Activated CD4-positive, alpha-beta memory T cell treated with anti-CD3 and anti-CD28 coated beads for 36 hours (primary cell): Measurements from ENCODE around the gene CD1C. TPM values are rescaled to one million over a fixed set of nuclear protein-coding genes. Genes with fewer than 3 reads are reported as not detected.
"Not testable (repeated sequence)": the region's sequence is repeated elsewhere in the genome, so short reads cannot be mapped to it uniquely, and the experiment has no call there.

Experiments
- CTCF ChIA-PET: fragments of 350-600 bp; sonication (Branson Sonifier 250); formaldehyde crosslinking; loops from one replicate; lab custom pipeline; 2021; ENCODE audit warnings: antibody characterized with exemption, inconsistent platforms; lab: Charles Lee
- POLR2A ChIA-PET: fragments of 350-600 bp; sonication (Branson Sonifier 250); formaldehyde crosslinking; loops from one replicate; lab custom pipeline; 2021; ENCODE audit warnings: antibody characterized with exemption; lab: Charles Lee
- DNase-seq: peaks from one replicate; pipeline ENCODE4 v3.0.0-alpha.2; 2020
- H3K27ac Mint-ChIP-seq: one replicate; pipeline ENCODE4 v1.8.0; 2021; ENCODE audit warnings: mixed read lengths
- H3K27me3 Mint-ChIP-seq: one replicate; pipeline ENCODE4 v1.8.0; 2021; ENCODE audit warnings: mixed read lengths
- H3K36me3 Mint-ChIP-seq: one replicate; pipeline ENCODE4 v1.8.0; 2021; ENCODE audit warnings: mixed read lengths
- H3K4me1 Mint-ChIP-seq: one replicate; pipeline ENCODE4 v1.8.0; 2021; ENCODE audit warnings: low read depth, mixed read lengths
- H3K4me3 Mint-ChIP-seq: one replicate; pipeline ENCODE4 v1.8.0; 2021; ENCODE audit warnings: mild to moderate bottlenecking, mixed read lengths
- H3K9me3 Mint-ChIP-seq: one replicate; pipeline ENCODE4 v1.8.0; 2021; ENCODE audit warnings: mixed read lengths
- intact Hi-C: fragments of 100-400 bp; cut with micrococcal nuclease; formaldehyde crosslinking; loops from one replicate; pipeline ENCODE4 v1.15.1; 2023
- total RNA-seq, 2 experiments: library from RNA; stranded (reverse); gene quantifications; one replicate each; pipeline ENCODE4 v1.2.3, GENCODE V29; 2021

The CD1C gene
- total RNA-seq = not detected

- Mint-ChIP-seq H3K27ac (no peak within 1 kb of the TSS), H3K4me3 (no peak within 1 kb of the TSS), H3K36me3 (no peaks in the 10 kb centered on the region), H3K27me3 (peaks cover 19% of the 10 kb centered on the region), H3K4me1 (peaks cover 14% of the 10 kb centered on the region), H3K9me3 (no peaks in the 10 kb centered on the region)
- intact Hi-C loops = no loop called here
- DNase-seq = no peak
- CTCF ChIA-PET = no interaction called here
- POLR2A ChIA-PET = no interaction called here
Measured at GRCh38 chr1:158289811-158290210, at the start of gene CD1C. CD1C (plus strand) TSS chr1:158289923; CDS start chr1:158290065, 142 bp downstream.

DNA sequence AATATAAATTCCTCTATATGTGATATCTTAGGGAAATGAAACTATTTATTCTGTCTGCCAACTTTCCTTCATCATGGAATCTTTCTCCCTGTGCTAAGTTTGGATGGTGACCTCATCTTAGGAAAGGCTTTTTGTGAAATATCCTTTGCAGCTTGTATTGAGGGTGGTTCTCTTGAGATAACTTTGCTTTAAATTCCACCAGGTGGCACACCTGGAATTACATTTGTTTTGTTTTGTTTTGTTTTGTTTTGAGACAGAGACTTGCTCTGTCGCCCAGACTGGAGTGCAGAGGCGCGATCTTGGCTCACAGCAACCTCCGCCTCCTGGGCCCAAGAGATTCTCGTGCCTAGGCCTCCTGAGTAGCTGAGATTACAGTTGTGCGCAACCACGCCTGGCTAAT is 43.1 kb upstream of the CD1C start:
- no peak overlapping the region for H3K27ac Mint-ChIP-seq
- no peaks in the 10 kb centered on the region for H3K9me3 Mint-ChIP-seq
- H3K36me3 Mint-ChIP-seq = no peaks in the 10 kb centered on the region
- POLR2A ChIA-PET = no interaction called here
- intact Hi-C loops = no loop called here
- H3K4me1 Mint-ChIP-seq = peaks cover 20% of the 10 kb centered on the region
- peaks cover 28% of the 10 kb centered on the region for H3K27me3 Mint-ChIP-seq
- no peak for DNase-seq
- CTCF ChIA-PET = interaction anchor here (0.9 kb wide), 1 partner anchor 42 kb away, joined by 3 read pairs; no protein-coding TSS in a partner anchor
- H3K4me3 Mint-ChIP-seq = no peak overlapping the region

- ChIA-PET CTCF (interaction anchor here (1.5 kb wide), 1 partner anchor 82 kb away, joined by 5 read pairs; no protein-coding TSS in a partner anchor), POLR2A (no interaction called here)
- H3K36me3 Mint-ChIP-seq = no peaks in the 10 kb centered on the region
- no peak overlapping the region for H3K4me3 Mint-ChIP-seq
- no peak overlapping the region for H3K27ac Mint-ChIP-seq
- intact Hi-C loops = no loop called here
- peak; percentile 29 for DNase-seq
- no peaks in the 10 kb centered on the region for H3K9me3 Mint-ChIP-seq
- H3K4me1 Mint-ChIP-seq = peaks cover 20% of the 10 kb centered on the region
- peaks cover 29% of the 10 kb centered on the region for H3K27me3 Mint-ChIP-seq
Measured at GRCh38 chr1:158248118-158248517, 41.6 kb upstream of the CD1C start.

DNA sequence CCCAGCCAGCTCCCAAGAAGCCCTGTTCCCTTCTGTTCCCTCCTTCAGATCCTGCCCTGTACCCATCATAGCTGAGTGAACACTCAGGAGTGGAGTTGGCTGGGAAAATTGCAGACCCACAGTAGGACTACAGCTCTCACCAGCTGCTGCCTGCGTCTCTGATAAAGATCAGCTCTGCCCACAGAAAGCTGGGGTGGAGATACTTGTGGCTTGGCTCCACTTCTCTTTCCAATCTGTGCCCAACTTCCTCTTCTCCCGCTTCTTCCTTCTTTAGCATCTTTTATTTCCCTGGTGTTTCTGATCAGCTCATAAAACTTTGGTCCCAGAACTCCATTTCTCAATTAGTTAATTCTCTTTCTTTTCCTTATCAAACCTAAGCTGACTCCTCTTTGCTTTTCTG is 41.0 kb upstream of the CD1C start:
- Mint-ChIP-seq H3K27me3 (peaks cover 28% of the 10 kb centered on the region), H3K36me3 (no peaks in the 10 kb centered on the region), H3K27ac (no peak overlapping the region), H3K4me3 (no peak overlapping the region), H3K9me3 (no peaks in the 10 kb centered on the region), H3K4me1 (peaks cover 20% of the 10 kb centered on the region)
- CTCF ChIA-PET = interaction anchor here (1.5 kb wide), 1 partner anchor 81 kb away, joined by 5 read pairs; no protein-coding TSS in a partner anchor
- intact Hi-C loops = no loop called here
- POLR2A ChIA-PET = no interaction called here
- no peak for DNase-seq

GRCh38 chr1:158249646-158250045 is 40.1 kb upstream of the CD1C start:
- intact Hi-C loops = no loop called here
- no peak overlapping the region for H3K27ac Mint-ChIP-seq

DNA sequence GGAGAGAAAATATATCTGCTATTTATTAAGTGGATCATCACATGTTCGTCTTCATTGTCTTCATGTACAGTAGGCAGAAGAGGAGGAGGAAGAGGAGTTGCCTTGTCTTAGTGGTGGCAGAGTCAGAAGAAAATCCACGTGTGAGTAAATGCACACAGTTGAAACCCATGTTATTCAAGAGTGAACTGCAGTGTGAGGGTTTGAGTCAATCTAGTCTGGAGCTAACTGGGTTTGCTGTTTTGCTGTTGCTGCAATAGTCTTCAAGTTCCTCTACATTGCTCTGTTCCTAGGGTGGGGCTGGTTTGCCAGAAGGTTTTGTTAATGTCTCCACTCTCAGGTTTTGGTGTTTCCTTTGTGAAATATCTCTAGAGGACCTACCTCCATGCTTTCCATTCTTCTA is 38.6 kb upstream of the CD1C start:
- Mint-ChIP-seq H3K27ac (no peak overlapping the region), H3K9me3 (no peaks in the 10 kb centered on the region), H3K4me3 (no peak overlapping the region), H3K27me3 (peaks cover 19% of the 10 kb centered on the region), H3K36me3 (no peaks in the 10 kb centered on the region), H3K4me1 (peaks cover 20% of the 10 kb centered on the region)
- no peak for DNase-seq
- POLR2A ChIA-PET = no interaction called here
- intact Hi-C loops = no loop called here
- CTCF ChIA-PET = no interaction called here

More at GRCh38 chr1:158249646-158250045, 40.1 kb upstream of the CD1C start:
- Mint-ChIP-seq H3K36me3 (no peaks in the 10 kb centered on the region), H3K4me1 (peaks cover 20% of the 10 kb centered on the region), H3K4me3 (no peak overlapping the region), H3K9me3 (no peaks in the 10 kb centered on the region), H3K27me3 (peaks cover 26% of the 10 kb centered on the region)
- CTCF ChIA-PET = no interaction called here
- no peak for DNase-seq
- POLR2A ChIA-PET = no interaction called here

DNA sequence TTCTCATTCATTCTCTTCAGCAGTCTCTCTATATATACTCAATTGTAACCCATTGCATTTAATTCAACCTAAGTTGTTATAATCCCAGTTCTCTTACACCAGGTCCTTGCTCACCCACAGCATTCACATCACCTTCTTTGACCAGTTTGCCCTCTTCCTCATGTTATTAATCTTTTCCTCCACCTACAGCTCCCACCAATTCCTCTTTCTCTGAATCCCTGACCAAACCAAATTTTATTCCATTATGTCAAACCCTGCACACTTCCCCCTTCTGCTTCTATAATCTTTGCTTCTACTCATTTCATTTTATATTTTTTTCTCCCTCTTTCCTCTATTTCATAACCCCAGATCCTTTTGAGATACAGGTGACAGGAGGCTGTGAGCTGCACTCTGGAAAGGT is 34.1 kb upstream of the CD1C start:
- Mint-ChIP-seq H3K4me3 (no peak overlapping the region), H3K9me3 (no peaks in the 10 kb centered on the region), H3K36me3 (no peaks in the 10 kb centered on the region), H3K27me3 (peaks cover 17% of the 10 kb centered on the region), H3K4me1 (no peaks in the 10 kb centered on the region), H3K27ac (no peak overlapping the region)
- no peak for DNase-seq
- POLR2A ChIA-PET = no interaction called here
- intact Hi-C loops = no loop called here
- CTCF ChIA-PET = no interaction called here

DNA sequence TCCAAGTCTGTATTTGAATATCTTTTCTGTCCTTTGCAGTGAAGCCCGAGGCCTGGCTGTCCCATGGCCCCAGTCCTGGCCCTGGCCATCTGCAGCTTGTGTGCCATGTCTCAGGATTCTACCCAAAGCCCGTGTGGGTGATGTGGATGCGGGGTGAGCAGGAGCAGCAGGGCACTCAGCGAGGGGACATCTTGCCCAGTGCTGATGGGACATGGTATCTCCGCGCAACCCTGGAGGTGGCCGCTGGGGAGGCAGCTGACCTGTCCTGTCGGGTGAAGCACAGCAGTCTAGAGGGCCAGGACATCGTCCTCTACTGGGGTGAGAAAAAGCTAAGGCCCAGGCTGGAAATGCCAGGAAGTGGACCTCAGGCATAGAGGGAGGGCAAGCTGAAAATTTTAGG is 33.0 kb upstream of the CD1C start:
- intact Hi-C loops, H3K9me3 Mint-ChIP-seq, H3K27ac Mint-ChIP-seq, DNase-seq, H3K4me1 Mint-ChIP-seq, POLR2A ChIA-PET, H3K36me3 Mint-ChIP-seq, H3K4me3 Mint-ChIP-seq: not testable (repeated sequence)
- peaks cover 18% of the 10 kb centered on the region for H3K27me3 Mint-ChIP-seq
- CTCF ChIA-PET = interaction anchor here (0.6 kb wide), 1 partner anchor 17 kb away, joined by 3 read pairs; no protein-coding TSS in a partner anchor

GRCh38 chr1:158257888-158258287 is 31.8 kb upstream of the CD1C start:
- peaks cover 20% of the 10 kb centered on the region for H3K27me3 Mint-ChIP-seq
- intact Hi-C loops = no loop called here
- ChIA-PET POLR2A (no interaction called here), CTCF (no interaction called here)
- no peak for DNase-seq
- H3K9me3 Mint-ChIP-seq = no peaks in the 10 kb centered on the region
- no peaks in the 10 kb centered on the region for H3K36me3 Mint-ChIP-seq
- no peaks in the 10 kb centered on the region for H3K4me1 Mint-ChIP-seq
- H3K4me3 Mint-ChIP-seq = no peak overlapping the region
- no peak overlapping the region for H3K27ac Mint-ChIP-seq

- intact Hi-C loops = no loop called here
- peaks cover 24% of the 10 kb centered on the region for H3K27me3 Mint-ChIP-seq
- ChIA-PET POLR2A (no interaction called here), CTCF (no interaction called here)
- no peak overlapping the region for H3K4me3 Mint-ChIP-seq
- no peak for DNase-seq
- H3K36me3 Mint-ChIP-seq = no peaks in the 10 kb centered on the region
- H3K27ac Mint-ChIP-seq = no peak overlapping the region
- no peaks in the 10 kb centered on the region for H3K4me1 Mint-ChIP-seq
- H3K9me3 Mint-ChIP-seq = no peaks in the 10 kb centered on the region
Measured at GRCh38 chr1:158259117-158259516, 30.6 kb upstream of the CD1C start.

GRCh38 chr1:158272681-158273080 is 17.0 kb upstream of the CD1C start:
- intact Hi-C loops = no loop called here
- CTCF ChIA-PET = no interaction called here
- POLR2A ChIA-PET = no interaction called here
- H3K4me1 Mint-ChIP-seq = no peaks in the 10 kb centered on the region
- no peak overlapping the region for H3K4me3 Mint-ChIP-seq
- H3K27ac Mint-ChIP-seq = no peak overlapping the region
- H3K9me3 Mint-ChIP-seq = peaks cover 1% of the 10 kb centered on the region
- peaks cover 2% of the 10 kb centered on the region for H3K27me3 Mint-ChIP-seq
- no peak for DNase-seq
- H3K36me3 Mint-ChIP-seq = peaks cover under 1% of the 10 kb centered on the region

DNA sequence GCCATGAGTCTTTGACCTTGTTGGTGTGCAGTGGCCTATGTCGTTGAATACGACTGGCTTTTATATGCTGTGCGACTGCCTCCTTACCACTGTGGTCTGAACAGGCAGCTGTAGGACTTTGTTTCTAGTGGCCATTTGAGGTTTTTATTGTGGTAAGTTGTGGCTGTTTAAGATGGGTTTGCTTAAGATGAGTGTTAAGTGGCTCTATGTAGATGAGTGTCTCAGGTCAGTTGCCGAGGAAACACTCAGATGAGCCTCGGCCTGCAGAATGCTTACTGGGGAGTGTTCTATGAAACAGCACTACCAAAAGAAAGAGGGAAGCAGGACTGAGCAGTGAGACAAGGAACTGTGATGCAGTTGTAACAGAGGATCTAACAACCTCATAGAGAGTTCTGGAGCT is 14.9 kb upstream of the CD1C start:
- H3K4me1 Mint-ChIP-seq = no peaks in the 10 kb centered on the region
- DNase-seq = no peak
- no peak overlapping the region for H3K27ac Mint-ChIP-seq
- ChIA-PET POLR2A (no interaction called here), CTCF (interaction anchor here (0.7 kb wide), 1 partner anchor 55 kb away, joined by 3 read pairs; no protein-coding TSS in a partner anchor)
- no peak overlapping the region for H3K4me3 Mint-ChIP-seq
- intact Hi-C loops = no loop called here
- peaks cover 5% of the 10 kb centered on the region for H3K9me3 Mint-ChIP-seq
- H3K27me3 Mint-ChIP-seq = peaks cover 3% of the 10 kb centered on the region
- H3K36me3 Mint-ChIP-seq = peaks cover 1% of the 10 kb centered on the region

GRCh38 chr1:158282421-158282820 is 7.3 kb upstream of the CD1C start:
- H3K27ac Mint-ChIP-seq, intact Hi-C loops: not testable (repeated sequence)

More at GRCh38 chr1:158282421-158282820, 7.3 kb upstream of the CD1C start:
- H3K9me3 Mint-ChIP-seq = peaks cover 23% of the 10 kb centered on the region
- CTCF ChIA-PET = interaction anchor here (0.6 kb wide), 1 partner anchor 1230 kb away, joined by 3 read pairs; no protein-coding TSS in a partner anchor
- DNase-seq, POLR2A ChIA-PET, H3K36me3 Mint-ChIP-seq, H3K4me3 Mint-ChIP-seq: not testable (repeated sequence)
- peaks cover 19% of the 10 kb centered on the region for H3K27me3 Mint-ChIP-seq
- peaks cover 14% of the 10 kb centered on the region for H3K4me1 Mint-ChIP-seq
